GM12801 (cell line): ENCODE results near the gene FOXRED2.

Source experiments
- TF ChIP-seq, protein P1 (sequence below): IDR thresholded peaks from one replicate; pipeline ENCODE4 v1.5.1; 2011; ENCODE audit warnings: control low read depth; ENCODE audit not compliant: insufficient read length; ENCODE audit errors: extremely low read depth

The FOXRED2 gene

DNA sequence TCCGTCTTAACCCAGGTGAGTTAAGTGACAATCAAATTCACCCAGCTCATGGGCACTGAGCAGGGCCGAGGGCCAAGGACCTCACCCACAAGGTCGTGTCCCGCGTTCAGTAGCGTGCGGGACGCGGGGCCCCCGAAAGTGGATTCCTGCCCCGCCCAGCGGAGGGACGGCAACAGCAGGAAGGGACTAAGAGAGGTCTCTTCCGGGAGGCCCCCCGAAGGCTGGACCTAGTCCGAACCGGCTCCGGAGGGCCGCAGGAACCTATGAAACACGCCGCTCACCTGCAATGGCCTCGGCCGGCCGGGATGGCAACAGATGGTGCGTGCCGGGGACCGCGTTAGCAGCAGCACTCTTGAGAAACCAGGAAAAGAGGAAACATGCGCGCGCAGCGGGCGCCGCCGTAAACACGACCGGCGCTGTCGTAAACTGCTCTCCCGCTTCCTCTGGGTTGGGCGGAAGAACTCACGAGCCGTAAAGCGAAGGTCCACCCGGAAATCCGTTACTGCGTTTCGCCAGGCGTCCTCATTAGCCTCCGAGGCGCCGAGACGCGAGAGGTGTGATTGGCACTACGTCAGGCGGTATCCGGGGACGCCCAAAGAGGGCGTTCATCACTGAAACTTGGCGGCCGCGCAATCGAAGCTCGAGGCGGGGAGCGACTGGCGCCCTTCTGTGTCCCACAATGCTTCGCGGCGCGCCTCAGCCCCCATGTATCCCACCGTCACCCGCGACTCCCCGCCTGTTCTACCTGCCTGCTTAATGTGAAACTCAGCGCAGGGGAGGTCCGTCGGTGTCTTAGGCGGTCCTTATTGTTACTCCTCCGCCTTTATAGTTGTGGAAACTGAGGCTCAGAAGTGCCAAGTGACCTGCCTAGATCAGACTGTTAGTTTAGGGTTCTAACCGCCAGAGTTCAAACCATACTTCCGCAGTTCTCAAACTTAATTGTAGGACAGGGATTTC lies 22.2 kb upstream of the FOXRED2 start, which contains the start of gene EIF3D:
Gene EIF3D, minus strand, starts transcription at position 372 of the 957 bp plus-strand sequence. CDS start 3,045 bp downstream, outside the sequence.
- TF ChIP-seq, protein P1, sequence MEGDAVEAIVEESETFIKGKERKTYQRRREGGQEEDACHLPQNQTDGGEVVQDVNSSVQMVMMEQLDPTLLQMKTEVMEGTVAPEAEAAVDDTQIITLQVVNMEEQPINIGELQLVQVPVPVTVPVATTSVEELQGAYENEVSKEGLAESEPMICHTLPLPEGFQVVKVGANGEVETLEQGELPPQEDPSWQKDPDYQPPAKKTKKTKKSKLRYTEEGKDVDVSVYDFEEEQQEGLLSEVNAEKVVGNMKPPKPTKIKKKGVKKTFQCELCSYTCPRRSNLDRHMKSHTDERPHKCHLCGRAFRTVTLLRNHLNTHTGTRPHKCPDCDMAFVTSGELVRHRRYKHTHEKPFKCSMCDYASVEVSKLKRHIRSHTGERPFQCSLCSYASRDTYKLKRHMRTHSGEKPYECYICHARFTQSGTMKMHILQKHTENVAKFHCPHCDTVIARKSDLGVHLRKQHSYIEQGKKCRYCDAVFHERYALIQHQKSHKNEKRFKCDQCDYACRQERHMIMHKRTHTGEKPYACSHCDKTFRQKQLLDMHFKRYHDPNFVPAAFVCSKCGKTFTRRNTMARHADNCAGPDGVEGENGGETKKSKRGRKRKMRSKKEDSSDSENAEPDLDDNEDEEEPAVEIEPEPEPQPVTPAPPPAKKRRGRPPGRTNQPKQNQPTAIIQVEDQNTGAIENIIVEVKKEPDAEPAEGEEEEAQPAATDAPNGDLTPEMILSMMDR, result no peak

DNA sequence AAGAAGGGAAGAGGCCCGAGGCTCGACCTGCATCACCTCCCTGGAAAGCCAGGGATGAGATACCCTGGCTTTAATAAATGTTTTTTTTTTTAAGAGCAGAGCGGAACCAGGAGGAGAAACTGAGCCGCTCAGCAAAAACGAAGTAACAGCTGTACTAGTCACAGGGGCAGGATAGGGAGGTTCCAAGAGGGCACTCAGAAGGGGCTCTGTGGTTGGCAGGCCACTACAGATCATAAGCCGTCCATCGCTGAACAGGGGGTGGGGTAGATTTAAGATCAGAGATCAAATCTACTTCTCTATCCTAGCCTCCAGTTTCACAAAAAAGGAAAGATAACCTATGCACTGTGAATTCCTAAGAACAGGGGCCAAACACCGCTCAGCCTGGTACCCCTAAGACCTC lies 21.5 kb upstream of the FOXRED2 start:
- TF ChIP-seq, protein P1, result no peak

DNA sequence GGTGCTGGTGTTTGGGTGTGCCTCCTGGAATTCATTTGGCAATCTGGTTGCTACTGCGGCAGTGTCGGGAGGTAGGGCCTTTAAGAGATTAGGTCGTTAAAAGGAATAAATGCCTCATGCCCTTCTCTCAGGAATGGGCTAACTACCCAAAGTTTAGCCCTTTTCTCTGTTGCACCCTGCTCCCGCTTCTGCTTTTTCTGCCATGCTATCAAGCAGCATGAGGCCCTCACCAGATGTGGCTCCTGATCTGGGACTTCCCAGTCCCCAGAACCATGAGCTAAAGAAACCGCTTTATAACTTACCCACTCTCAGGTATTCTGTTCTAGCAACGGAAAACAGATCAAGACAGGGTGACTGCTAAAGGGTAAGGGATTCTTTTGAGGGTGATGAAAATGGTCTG lies 15.8 kb upstream of the FOXRED2 start:
- TF ChIP-seq, protein P1, result no peak

DNA sequence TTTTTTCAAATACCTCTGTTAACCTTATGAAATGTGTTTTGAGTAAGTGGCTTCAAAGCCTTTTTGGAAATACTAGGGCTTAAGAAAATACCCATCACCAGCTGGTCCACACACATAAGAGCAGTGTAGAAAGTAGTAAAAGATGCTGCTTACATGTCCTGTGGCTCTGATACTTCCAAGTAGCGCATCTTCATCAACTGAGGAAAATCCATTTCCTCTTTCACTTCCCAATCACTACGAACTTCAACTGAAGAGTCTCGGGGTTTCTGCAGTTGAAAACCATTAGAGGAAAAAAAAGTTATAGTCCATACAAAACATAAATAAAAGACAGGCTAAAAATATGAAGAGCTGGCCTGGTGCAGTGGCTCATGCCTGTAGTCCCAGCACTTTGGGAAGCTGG lies 13.6 kb upstream of the FOXRED2 start:
- TF ChIP-seq, protein P1, result no peak

DNA sequence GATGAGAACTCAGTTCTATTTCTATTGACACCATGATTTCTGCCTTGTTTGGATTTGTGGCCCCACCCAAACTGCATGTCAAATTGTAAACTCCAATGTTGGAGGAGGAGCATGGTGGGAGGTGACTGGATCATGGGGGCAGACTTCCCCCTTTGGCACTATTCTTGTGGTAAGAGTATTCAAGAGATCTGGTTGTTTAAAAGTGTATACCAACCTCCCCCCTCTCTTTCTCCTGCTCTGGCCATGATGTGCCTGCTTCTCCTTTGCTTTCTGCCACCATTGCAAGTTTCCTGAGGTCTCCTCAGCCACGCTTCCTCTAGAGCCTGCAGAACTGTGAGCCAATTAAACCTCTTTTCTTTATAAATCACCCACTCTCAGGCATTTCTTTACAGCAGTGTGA lies 7.9 kb upstream of the FOXRED2 start:
- TF ChIP-seq, protein P1, result no peak

DNA sequence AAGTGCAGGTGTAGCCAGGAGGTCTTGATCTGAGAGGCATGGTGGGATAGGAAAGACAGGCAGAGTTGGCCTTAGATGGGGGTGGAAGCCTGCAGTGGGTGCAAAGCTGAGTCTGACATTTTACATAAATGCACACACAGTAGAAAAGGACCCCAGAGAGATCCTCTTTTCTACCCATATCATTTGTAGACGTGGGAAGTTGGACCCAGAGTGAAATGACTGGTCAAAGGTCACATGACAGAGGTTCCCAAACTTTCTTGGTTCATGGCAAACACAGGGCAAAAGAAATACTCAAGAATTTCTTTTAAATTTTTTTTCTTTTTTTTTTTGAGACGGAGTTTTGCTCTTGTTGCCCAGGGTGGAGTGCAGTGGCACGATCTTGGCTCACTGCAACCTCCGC lies 6.2 kb upstream of the FOXRED2 start:
- TF ChIP-seq, protein P1, result no peak

DNA sequence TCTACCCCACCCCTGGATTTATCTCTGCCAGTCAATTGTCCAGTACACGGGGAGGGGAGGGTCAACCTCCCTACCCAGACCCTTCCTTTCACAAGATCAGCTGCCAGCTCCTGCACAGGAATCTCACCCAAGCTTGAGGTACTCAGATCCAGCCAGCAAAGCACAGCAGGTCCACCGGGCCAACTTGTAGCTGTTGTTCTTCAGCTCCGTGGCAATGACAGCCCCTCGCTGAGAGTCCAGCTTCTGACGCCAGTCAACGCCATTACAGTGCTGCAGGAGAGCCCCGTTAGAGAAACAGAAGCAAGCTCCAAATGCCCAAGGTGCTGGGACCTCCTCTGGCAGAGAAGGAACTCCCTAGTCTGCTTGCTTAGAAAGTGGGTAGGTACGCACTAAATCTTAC lies 5.5 kb upstream of the FOXRED2 start:
- TF ChIP-seq, protein P1, result no peak
